WTC11 (cell line): ENCODE data around the gene RNASE11. TPM values are rescaled to one million over a fixed set of nuclear protein-coding genes. Genes with fewer than 3 reads are reported as not detected.

ENCODE experiments used
- ATAC-seq: fragments of 200-7000 bp; cut with Tn5 transposase; 2 replicates; pipeline ENCODE4 v1.10.0; 2021; ENCODE audit warnings: mild to moderate bottlenecking, moderate library complexity
- CTCF ChIA-PET: fragments of 300-600 bp; sonication (Branson Sonifier 250); formaldehyde crosslinking; loops from one replicate; lab custom pipeline; 2021; ENCODE audit warnings: antibody characterized with exemption; lab: Charles Lee
- POLR2A ChIA-PET: fragments of 350-600 bp; sonication (Branson Sonifier 250); formaldehyde crosslinking; loops from one replicate; lab custom pipeline; 2021; ENCODE audit warnings: antibody characterized with exemption; lab: Charles Lee
- DNase-seq: peaks from one replicate; pipeline ENCODE4 v3.0.0; 2021; ENCODE audit warnings: low spot score
- H3K27ac Mint-ChIP-seq: 2 replicates; pipeline ENCODE4 v1.8.0; 2021; ENCODE audit warnings: mixed read lengths
- H3K27me3 Mint-ChIP-seq: 2 replicates; pipeline ENCODE4 v1.8.0; 2021; ENCODE audit warnings: low read depth, mild to moderate bottlenecking, moderate library complexity, mixed read lengths
- H3K36me3 Mint-ChIP-seq: 2 replicates; pipeline ENCODE4 v1.8.0; 2021; ENCODE audit warnings: mixed read lengths
- H3K4me1 Mint-ChIP-seq: 2 replicates; pipeline ENCODE4 v1.8.0; 2022; ENCODE audit warnings: mixed read lengths
- H3K4me3 Mint-ChIP-seq: 2 replicates; pipeline ENCODE4 v1.8.0; 2021; ENCODE audit warnings: mild to moderate bottlenecking, moderate library complexity, mixed read lengths
- H3K9me3 Mint-ChIP-seq: 2 replicates; pipeline ENCODE4 v1.8.0; 2021; ENCODE audit warnings: mixed read lengths
- ATF2 ChIP-seq: sonication (generic); formaldehyde crosslinking; IDR thresholded peaks from 2 replicates; pipeline ENCODE4 v1.8.1; 2022; ENCODE audit warnings: low read depth, missing genetic modification reagents, borderline replicate concordance
- FOXK1 ChIP-seq: sonication (generic); formaldehyde crosslinking; IDR thresholded peaks from 2 replicates; pipeline ENCODE4 v1.8.0; 2022; ENCODE audit warnings: mild to moderate bottlenecking, moderate library complexity, missing genetic modification reagents
- GTF2I ChIP-seq: fragments of 250-450 bp; sonication (Bioruptor Pico); conservative IDR thresholded peaks from 2 replicates; pipeline ENCODE4 v1.4.0; 2021; ENCODE audit warnings: mild to moderate bottlenecking
- NFE2L1 ChIP-seq: sonication (generic); formaldehyde crosslinking; IDR thresholded peaks from 2 replicates; pipeline ENCODE4 v1.8.1; 2023; ENCODE audit warnings: missing genetic modification reagents
- ZBTB21 ChIP-seq: sonication (generic); formaldehyde crosslinking; IDR thresholded peaks from 2 replicates; pipeline ENCODE4 v1.8.1; 2023; ENCODE audit warnings: mild to moderate bottlenecking, missing genetic modification reagents, borderline replicate concordance
- total RNA-seq: library from RNA; stranded (reverse); gene quantifications from 3 replicates; pipeline ENCODE4 v1.2.3, GENCODE V29; 2021
- TF ChIP-seq, protein P1 (sequence below): sonication (generic); formaldehyde crosslinking; IDR thresholded peaks from 2 replicates; pipeline ENCODE4 v1.8.0; 2023; ENCODE audit warnings: missing genetic modification reagents, mild to moderate bottlenecking, borderline replicate concordance
- TF ChIP-seq, protein P2 (sequence below): sonication (generic); formaldehyde crosslinking; IDR thresholded peaks from 2 replicates; pipeline ENCODE4 v1.8.0; 2022; ENCODE audit warnings: mild to moderate bottlenecking, missing genetic modification reagents
- TF ChIP-seq, protein P3 (sequence below): fragments of 200-600 bp; IDR thresholded peaks from 2 replicates; pipeline ENCODE4 v1.8.0; 2022; ENCODE audit warnings: antibody characterized with exemption
- TF ChIP-seq, protein P4 (sequence below): sonication (generic); formaldehyde crosslinking; conservative IDR thresholded peaks from 2 replicates; pipeline ENCODE4 v1.8.1; 2023; ENCODE audit warnings: mild to moderate bottlenecking, low read depth, missing genetic modification reagents, moderate library complexity
- TF ChIP-seq, protein P5 (sequence below): fragments of 250-450 bp; sonication (Bioruptor Pico); IDR thresholded peaks from 2 replicates; pipeline ENCODE4 v1.9.0; 2021; ENCODE audit warnings: mild to moderate bottlenecking
- TF ChIP-seq, protein P6 (sequence below): sonication (generic); formaldehyde crosslinking; IDR thresholded peaks from 2 replicates; pipeline ENCODE4 v1.8.1; 2023; ENCODE audit warnings: mild to moderate bottlenecking, missing genetic modification reagents, moderate library complexity

RNASE11 gene
- total RNA-seq, 1 experiment from 2014 or later: not detected

DNA sequence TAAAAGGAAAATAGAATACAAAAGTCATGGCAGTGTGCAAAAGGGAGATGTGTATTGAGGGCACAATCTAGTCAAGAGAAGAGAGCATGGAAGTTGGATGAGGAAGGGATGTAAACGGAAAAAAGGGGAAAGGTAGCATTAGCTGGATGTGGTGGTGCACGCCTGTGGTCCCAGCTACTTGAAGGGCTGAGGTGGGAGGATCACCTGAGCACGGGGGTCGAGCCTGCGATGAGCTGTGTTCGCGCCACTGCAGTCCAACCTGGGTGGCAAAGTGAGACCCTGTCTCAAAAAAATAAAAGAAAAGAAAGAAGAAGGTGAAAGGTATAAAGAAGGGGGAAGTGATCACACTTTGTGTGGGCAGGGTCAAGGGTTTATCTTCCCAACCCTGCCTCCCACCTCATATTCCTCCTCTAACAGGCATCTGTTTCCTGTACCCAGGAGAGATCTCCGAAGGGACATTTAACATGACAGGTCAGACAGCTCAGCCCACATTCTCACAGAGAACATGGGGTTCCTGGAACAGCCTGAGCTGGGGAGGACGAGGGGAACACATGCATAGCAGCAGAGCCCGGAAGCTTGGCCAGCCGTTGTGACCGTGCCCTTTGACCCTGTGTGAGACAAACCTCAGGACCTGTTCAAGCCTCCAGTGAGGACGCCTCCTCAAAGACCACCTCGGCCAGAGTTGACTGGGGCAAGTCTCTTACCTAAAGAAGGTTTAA, 8.9 kb downstream of the RNASE11 start:
- POLR2A ChIA-PET: interaction anchor here (0.5 kb wide), 1 partner anchor 249 kb away, joined by 4 read pairs; no protein-coding TSS in a partner anchor
- no peaks in the 10 kb centered on the region; the same call in 1 of the 2 replicates for H3K27me3 Mint-ChIP-seq
- H3K36me3 Mint-ChIP-seq: no peaks in the 10 kb centered on the region
- DNase-seq: no peak
- peak overlapping the region; percentile 8 for H3K4me3 Mint-ChIP-seq
- ATAC-seq: peak; percentile 51
- TF ChIP-seq, protein P1, sequence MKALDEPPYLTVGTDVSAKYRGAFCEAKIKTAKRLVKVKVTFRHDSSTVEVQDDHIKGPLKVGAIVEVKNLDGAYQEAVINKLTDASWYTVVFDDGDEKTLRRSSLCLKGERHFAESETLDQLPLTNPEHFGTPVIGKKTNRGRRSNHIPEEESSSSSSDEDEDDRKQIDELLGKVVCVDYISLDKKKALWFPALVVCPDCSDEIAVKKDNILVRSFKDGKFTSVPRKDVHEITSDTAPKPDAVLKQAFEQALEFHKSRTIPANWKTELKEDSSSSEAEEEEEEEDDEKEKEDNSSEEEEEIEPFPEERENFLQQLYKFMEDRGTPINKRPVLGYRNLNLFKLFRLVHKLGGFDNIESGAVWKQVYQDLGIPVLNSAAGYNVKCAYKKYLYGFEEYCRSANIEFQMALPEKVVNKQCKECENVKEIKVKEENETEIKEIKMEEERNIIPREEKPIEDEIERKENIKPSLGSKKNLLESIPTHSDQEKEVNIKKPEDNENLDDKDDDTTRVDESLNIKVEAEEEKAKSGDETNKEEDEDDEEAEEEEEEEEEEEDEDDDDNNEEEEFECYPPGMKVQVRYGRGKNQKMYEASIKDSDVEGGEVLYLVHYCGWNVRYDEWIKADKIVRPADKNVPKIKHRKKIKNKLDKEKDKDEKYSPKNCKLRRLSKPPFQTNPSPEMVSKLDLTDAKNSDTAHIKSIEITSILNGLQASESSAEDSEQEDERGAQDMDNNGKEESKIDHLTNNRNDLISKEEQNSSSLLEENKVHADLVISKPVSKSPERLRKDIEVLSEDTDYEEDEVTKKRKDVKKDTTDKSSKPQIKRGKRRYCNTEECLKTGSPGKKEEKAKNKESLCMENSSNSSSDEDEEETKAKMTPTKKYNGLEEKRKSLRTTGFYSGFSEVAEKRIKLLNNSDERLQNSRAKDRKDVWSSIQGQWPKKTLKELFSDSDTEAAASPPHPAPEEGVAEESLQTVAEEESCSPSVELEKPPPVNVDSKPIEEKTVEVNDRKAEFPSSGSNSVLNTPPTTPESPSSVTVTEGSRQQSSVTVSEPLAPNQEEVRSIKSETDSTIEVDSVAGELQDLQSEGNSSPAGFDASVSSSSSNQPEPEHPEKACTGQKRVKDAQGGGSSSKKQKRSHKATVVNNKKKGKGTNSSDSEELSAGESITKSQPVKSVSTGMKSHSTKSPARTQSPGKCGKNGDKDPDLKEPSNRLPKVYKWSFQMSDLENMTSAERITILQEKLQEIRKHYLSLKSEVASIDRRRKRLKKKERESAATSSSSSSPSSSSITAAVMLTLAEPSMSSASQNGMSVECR (CRISPR knock-in tag): no peak
- TF ChIP-seq NFE2L1 (CRISPR knock-in tag): 0 out of 2 replicates have a peak, but pooled peaks have one; percentile 5
- TF ChIP-seq, all 79 proteins: peak for 1
- CTCF ChIA-PET: interaction anchor here (0.6 to 1.7 kb wide), 2 partner anchors 28 to 85 kb away, joined by 3 to 6 read pairs; no protein-coding TSS in a partner anchor
- Mint-ChIP-seq H3K9me3 (no peaks in the 10 kb centered on the region), H3K4me1 (peaks cover 63% of the 10 kb centered on the region), H3K27ac (peak overlapping the region; percentile 98)

DNA sequence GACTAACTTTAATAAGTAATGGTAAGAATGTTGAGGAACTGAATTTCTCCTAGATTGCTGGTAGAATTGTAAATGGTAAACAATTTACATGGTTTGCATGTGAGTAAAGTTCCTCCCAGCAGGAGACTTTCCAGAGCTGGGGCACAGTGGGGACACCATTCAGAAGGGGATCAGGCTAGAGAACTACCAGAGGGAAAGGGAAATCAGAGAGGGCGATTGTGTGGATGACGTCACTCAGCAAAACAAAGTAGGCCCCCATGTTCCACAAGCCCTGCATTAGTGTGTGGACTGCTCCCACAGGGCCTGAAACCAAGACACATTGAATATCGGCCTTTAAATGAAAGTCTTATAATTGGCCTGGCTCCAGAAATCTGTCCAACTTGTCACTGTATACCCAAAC, 9.5 kb downstream of the RNASE11 start:
- DNase-seq (peak; percentile 74), ATAC-seq (peak; percentile 91)
- ChIA-PET CTCF (interaction anchor here (1.7 kb wide), 1 partner anchor 28 kb away, joined by 6 read pairs; no protein-coding TSS in a partner anchor), POLR2A (interaction anchor here (0.5 kb wide), 1 partner anchor 249 kb away, joined by 4 read pairs; no protein-coding TSS in a partner anchor)
- peaks cover 57% of the 10 kb centered on the region for H3K4me1 Mint-ChIP-seq
- H3K27me3 Mint-ChIP-seq: no peaks in the 10 kb centered on the region; the same call in 1 of the 2 replicates
- no peaks in the 10 kb centered on the region for H3K36me3 Mint-ChIP-seq
- peak overlapping the region; percentile 98 for H3K27ac Mint-ChIP-seq
- no peaks in the 10 kb centered on the region for H3K9me3 Mint-ChIP-seq
- H3K4me3 Mint-ChIP-seq: peak overlapping the region; percentile 8
- TF ChIP-seq, protein P2, sequence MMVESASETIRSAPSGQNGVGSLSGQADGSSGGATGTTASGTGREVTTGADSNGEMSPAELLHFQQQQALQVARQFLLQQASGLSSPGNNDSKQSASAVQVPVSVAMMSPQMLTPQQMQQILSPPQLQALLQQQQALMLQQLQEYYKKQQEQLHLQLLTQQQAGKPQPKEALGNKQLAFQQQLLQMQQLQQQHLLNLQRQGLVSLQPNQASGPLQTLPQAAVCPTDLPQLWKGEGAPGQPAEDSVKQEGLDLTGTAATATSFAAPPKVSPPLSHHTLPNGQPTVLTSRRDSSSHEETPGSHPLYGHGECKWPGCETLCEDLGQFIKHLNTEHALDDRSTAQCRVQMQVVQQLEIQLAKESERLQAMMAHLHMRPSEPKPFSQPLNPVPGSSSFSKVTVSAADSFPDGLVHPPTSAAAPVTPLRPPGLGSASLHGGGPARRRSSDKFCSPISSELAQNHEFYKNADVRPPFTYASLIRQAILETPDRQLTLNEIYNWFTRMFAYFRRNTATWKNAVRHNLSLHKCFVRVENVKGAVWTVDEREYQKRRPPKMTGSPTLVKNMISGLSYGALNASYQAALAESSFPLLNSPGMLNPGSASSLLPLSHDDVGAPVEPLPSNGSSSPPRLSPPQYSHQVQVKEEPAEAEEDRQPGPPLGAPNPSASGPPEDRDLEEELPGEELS (CRISPR knock-in tag): peak; percentile 95; the same call in 1 of the 2 replicates
- peak; percentile 51; the same call in 1 of the 2 replicates for TF ChIP-seq FOXK1 (CRISPR knock-in tag)
- TF ChIP-seq, protein P3, sequence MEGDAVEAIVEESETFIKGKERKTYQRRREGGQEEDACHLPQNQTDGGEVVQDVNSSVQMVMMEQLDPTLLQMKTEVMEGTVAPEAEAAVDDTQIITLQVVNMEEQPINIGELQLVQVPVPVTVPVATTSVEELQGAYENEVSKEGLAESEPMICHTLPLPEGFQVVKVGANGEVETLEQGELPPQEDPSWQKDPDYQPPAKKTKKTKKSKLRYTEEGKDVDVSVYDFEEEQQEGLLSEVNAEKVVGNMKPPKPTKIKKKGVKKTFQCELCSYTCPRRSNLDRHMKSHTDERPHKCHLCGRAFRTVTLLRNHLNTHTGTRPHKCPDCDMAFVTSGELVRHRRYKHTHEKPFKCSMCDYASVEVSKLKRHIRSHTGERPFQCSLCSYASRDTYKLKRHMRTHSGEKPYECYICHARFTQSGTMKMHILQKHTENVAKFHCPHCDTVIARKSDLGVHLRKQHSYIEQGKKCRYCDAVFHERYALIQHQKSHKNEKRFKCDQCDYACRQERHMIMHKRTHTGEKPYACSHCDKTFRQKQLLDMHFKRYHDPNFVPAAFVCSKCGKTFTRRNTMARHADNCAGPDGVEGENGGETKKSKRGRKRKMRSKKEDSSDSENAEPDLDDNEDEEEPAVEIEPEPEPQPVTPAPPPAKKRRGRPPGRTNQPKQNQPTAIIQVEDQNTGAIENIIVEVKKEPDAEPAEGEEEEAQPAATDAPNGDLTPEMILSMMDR: no peak
- TF ChIP-seq, protein P4, sequence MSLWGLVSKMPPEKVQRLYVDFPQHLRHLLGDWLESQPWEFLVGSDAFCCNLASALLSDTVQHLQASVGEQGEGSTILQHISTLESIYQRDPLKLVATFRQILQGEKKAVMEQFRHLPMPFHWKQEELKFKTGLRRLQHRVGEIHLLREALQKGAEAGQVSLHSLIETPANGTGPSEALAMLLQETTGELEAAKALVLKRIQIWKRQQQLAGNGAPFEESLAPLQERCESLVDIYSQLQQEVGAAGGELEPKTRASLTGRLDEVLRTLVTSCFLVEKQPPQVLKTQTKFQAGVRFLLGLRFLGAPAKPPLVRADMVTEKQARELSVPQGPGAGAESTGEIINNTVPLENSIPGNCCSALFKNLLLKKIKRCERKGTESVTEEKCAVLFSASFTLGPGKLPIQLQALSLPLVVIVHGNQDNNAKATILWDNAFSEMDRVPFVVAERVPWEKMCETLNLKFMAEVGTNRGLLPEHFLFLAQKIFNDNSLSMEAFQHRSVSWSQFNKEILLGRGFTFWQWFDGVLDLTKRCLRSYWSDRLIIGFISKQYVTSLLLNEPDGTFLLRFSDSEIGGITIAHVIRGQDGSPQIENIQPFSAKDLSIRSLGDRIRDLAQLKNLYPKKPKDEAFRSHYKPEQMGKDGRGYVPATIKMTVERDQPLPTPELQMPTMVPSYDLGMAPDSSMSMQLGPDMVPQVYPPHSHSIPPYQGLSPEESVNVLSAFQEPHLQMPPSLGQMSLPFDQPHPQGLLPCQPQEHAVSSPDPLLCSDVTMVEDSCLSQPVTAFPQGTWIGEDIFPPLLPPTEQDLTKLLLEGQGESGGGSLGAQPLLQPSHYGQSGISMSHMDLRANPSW: no peak
- TF ChIP-seq, protein P5, sequence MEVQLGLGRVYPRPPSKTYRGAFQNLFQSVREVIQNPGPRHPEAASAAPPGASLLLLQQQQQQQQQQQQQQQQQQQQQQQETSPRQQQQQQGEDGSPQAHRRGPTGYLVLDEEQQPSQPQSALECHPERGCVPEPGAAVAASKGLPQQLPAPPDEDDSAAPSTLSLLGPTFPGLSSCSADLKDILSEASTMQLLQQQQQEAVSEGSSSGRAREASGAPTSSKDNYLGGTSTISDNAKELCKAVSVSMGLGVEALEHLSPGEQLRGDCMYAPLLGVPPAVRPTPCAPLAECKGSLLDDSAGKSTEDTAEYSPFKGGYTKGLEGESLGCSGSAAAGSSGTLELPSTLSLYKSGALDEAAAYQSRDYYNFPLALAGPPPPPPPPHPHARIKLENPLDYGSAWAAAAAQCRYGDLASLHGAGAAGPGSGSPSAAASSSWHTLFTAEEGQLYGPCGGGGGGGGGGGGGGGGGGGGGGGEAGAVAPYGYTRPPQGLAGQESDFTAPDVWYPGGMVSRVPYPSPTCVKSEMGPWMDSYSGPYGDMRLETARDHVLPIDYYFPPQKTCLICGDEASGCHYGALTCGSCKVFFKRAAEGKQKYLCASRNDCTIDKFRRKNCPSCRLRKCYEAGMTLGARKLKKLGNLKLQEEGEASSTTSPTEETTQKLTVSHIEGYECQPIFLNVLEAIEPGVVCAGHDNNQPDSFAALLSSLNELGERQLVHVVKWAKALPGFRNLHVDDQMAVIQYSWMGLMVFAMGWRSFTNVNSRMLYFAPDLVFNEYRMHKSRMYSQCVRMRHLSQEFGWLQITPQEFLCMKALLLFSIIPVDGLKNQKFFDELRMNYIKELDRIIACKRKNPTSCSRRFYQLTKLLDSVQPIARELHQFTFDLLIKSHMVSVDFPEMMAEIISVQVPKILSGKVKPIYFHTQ (CRISPR knock-in tag): no peak
- TF ChIP-seq, protein P6, sequence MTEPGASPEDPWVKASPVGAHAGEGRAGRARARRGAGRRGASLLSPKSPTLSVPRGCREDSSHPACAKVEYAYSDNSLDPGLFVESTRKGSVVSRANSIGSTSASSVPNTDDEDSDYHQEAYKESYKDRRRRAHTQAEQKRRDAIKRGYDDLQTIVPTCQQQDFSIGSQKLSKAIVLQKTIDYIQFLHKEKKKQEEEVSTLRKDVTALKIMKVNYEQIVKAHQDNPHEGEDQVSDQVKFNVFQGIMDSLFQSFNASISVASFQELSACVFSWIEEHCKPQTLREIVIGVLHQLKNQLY (CRISPR knock-in tag): no peak
- TF ChIP-seq ZBTB21 (CRISPR knock-in tag): peak; percentile 42; the same call in 1 of the 2 replicates
- TF ChIP-seq ATF2 (CRISPR knock-in tag): 0 out of 2 replicates have a peak, but pooled peaks have one; percentile 28
- no peak for TF ChIP-seq GTF2I (CRISPR knock-in tag)
